Bronchial epithelial cell (primary cell): ENCODE data around the gene NMS. TPM values are rescaled to one million over a fixed set of nuclear protein-coding genes. Genes with fewer than 3 reads are reported as not detected.

Experiments used
- DNase-seq: peaks from one replicate; pipeline ENCODE4 v3.0.0-alpha.2; 2010; ENCODE audit warnings: low read depth
- FAIRE-seq: peaks from 2 replicates; lab custom pipeline; 2011; peaks lifted over from hg19 to GRCh38; lab: Jason Lieb, UNC
- H3K27me3 ChIP-seq: 2 replicates; pipeline ENCODE4 v1.5.1; 2011; ENCODE audit warnings: low read length; ENCODE audit not compliant: control insufficient read depth, insufficient read depth
- H3K36me3 ChIP-seq: 2 replicates; pipeline ENCODE4 v1.5.1; 2011; ENCODE audit warnings: low read length; ENCODE audit not compliant: control insufficient read depth, insufficient read depth
- H3K4me3 ChIP-seq: 2 replicates; pipeline ENCODE4 v1.5.1; 2011; ENCODE audit warnings: mild to moderate bottlenecking, low read depth, low read length, control low read depth
- total RNA-seq: library from RNA; depleted of rRNA; stranded (reverse); fragments of >200 nt; gene quantifications from 2 replicates; pipeline ENCODE4 v1.2.1, GENCODE V29; 2014
- TF ChIP-seq, protein P1 (sequence below): IDR thresholded peaks from 2 replicates; pipeline ENCODE4 v1.5.1; 2011; ENCODE audit warnings: mild to moderate bottlenecking, moderate library complexity, low read length, control low read depth, inconsistent platforms; ENCODE audit not compliant: insufficient read depth, severe bottlenecking

Gene NMS
- total RNA-seq, 1 donor from 2014 or later = not detected

GRCh38 chr2:100425573-100426383, 44.5 kb upstream of the NMS start:
- Histone ChIP-seq H3K4me3 (no peak overlapping the region), H3K27me3 (no peaks in the 10 kb centered on the region), H3K36me3 (no peaks in the 10 kb centered on the region)
- no peak for FAIRE-seq
- TF ChIP-seq, protein P1, sequence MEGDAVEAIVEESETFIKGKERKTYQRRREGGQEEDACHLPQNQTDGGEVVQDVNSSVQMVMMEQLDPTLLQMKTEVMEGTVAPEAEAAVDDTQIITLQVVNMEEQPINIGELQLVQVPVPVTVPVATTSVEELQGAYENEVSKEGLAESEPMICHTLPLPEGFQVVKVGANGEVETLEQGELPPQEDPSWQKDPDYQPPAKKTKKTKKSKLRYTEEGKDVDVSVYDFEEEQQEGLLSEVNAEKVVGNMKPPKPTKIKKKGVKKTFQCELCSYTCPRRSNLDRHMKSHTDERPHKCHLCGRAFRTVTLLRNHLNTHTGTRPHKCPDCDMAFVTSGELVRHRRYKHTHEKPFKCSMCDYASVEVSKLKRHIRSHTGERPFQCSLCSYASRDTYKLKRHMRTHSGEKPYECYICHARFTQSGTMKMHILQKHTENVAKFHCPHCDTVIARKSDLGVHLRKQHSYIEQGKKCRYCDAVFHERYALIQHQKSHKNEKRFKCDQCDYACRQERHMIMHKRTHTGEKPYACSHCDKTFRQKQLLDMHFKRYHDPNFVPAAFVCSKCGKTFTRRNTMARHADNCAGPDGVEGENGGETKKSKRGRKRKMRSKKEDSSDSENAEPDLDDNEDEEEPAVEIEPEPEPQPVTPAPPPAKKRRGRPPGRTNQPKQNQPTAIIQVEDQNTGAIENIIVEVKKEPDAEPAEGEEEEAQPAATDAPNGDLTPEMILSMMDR = no peak
- no peak for DNase-seq

DNA sequence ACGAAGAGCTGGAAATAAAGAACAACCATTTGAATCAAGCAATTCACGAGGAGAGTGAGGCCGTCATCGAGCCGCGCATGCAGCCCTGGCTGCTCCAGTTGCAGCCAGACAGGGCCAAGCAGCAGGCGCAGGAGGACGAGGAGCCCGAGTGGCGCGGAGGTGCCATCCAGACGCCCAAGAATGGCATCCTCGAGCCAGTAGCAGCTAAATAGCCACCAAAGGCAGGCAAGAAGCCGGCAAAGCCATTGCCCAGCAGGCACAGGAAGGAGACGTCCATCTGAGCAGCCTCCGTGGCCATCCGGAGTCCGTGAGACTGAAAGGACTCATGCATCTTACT, 43.9 kb upstream of the NMS start:
- DNase-seq (no peak), FAIRE-seq (no peak)
- no peaks in the 10 kb centered on the region for H3K36me3 ChIP-seq
- H3K27me3 ChIP-seq = no peaks in the 10 kb centered on the region
- H3K4me3 ChIP-seq = no peak overlapping the region
- TF ChIP-seq, protein P1 = no peak

DNA sequence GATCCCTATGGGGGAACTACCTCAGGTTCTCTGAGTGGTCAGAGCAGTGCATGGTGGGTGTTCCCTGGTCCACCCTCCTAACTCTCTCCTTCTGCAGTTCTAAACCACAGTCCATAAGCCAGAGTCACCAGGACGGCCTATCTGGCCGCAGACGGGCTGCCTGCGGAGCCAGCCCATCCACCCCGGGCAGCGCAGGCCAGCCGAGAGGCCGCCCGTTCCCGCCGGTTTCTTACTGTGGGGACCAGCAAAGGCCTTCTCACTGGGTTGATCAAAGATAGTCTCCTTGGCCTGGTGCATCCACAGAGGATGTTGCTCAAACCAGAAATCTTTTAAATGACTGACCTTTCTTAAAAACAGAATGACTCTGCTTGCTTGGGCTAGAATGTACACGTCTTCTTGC, 43.2 kb upstream of the NMS start:
- Histone ChIP-seq H3K4me3 (no peak overlapping the region), H3K36me3 (no peaks in the 10 kb centered on the region), H3K27me3 (no peaks in the 10 kb centered on the region)
- DNase-seq (no peak), FAIRE-seq (no peak)
- TF ChIP-seq, protein P1 = no peak

- TF ChIP-seq, protein P1 = peak; percentile 74
- no peak for FAIRE-seq
- no peaks in the 10 kb centered on the region for H3K27me3 ChIP-seq
- DNase-seq = peak; percentile 57
- no peaks in the 10 kb centered on the region for H3K36me3 ChIP-seq
- H3K4me3 ChIP-seq = no peak overlapping the region
Measured at GRCh38 chr2:100427627-100428258, 42.5 kb upstream of the NMS start.

DNA sequence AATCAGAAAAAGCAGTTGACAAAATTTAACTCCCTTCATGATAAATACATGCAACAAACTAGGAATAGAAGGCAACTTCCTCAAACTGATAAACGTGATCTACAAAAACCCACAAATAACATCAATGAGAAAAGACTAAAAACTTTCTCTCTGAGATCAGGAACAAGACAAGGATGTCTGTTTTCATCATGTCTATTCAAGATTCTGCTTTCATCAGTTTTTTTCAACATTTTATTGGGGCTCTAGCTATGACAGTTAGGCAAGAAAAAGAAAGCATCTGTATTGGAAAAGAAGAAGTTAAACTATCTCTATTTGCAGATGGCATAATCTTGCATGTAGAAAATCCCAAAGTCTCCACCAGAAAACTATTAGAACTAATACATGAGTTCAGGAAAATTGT, 40.6 kb upstream of the NMS start:
- no peak for FAIRE-seq
- Histone ChIP-seq H3K4me3 (no peak overlapping the region), H3K36me3 (no peaks in the 10 kb centered on the region)

More for the DNA sequence above, 40.6 kb upstream of the NMS start:
- TF ChIP-seq, protein P1 = no peak
- no peak for DNase-seq
- H3K27me3 ChIP-seq = no peaks in the 10 kb centered on the region
